Vagina (tissue), 2 donors: ENCODE data around the gene CHRD. TPM values are rescaled to one million over a fixed set of nuclear protein-coding genes. Genes with fewer than 3 reads are reported as not detected.
A peak's percentile ranks its signal among the peaks of the same experiment; 100 is the strongest.

Experiments used
- DNase-seq, 2 donors: peaks; one replicate each; pipeline ENCODE4 v3.0.0-alpha.2; 2017; ENCODE audit errors: extremely low spot score in 2 of 2
- H3K27ac ChIP-seq: fragments of 200-600 bp; sonication (generic); one replicate; pipeline ENCODE4 v1.5.1; 2019
- H3K27me3 ChIP-seq: fragments of 200-600 bp; sonication (generic); one replicate; pipeline ENCODE4 v1.5.1; 2019
- H3K36me3 ChIP-seq, 2 donors: fragments of 200-600 bp; sonication (generic); one replicate each; pipeline ENCODE4 v1.5.1; 2017 to 2019
- H3K4me1 ChIP-seq: fragments of 200-600 bp; sonication (generic); one replicate; pipeline ENCODE4 v1.5.1; 2019
- H3K4me3 ChIP-seq, 2 donors: fragments of 200-600 bp; sonication (generic); 1 replicate in 1 of 2; 2 replicates in 1 of 2; pipeline ENCODE4 v1.5.1; 2016 to 2019
- H3K9me3 ChIP-seq: fragments of 200-600 bp; sonication (generic); one replicate; pipeline ENCODE4 v1.5.1; 2019
- CTCF ChIP-seq, 3 experiments: fragments of 450-650 bp in 2 of 3; fragments of 200-600 bp in 1 of 3; sonication (generic) in 1 of 3; IDR thresholded peaks; one replicate each; pipeline ENCODE4 v1.5.1; 2017 to 2019; ENCODE audit warnings: antibody characterized with exemption in 3 of 3, mild to moderate bottlenecking in 2 of 3, moderate library complexity in 2 of 3
- POLR2A ChIP-seq, 2 donors: fragments of 450-650 bp; IDR thresholded peaks; one replicate each; pipeline ENCODE4 v1.6.1; 2017; ENCODE audit warnings: antibody characterized with exemption in 2 of 2, mild to moderate bottlenecking in 2 of 2, moderate library complexity in 2 of 2
- POLR2AphosphoS5 ChIP-seq, 2 donors: sonication (generic); formaldehyde crosslinking; IDR thresholded peaks; one replicate each; pipeline ENCODE4 v1.9.0; 2017; ENCODE audit warnings: antibody characterized with exemption in 2 of 2, mild to moderate bottlenecking in 2 of 2, low read depth in 1 of 2; ENCODE audit not compliant: insufficient read depth in 1 of 2
- intact Hi-C: fragments of 100-400 bp; cut with DNase I; formaldehyde crosslinking; loops from one replicate; pipeline ENCODE4 v1.15.1; 2023
- total RNA-seq: library from RNA; depleted of rRNA; stranded (reverse); fragments of >200 nt; gene quantifications from one replicate; pipeline ENCODE4 v1.2.3, GENCODE V29; 2016

Gene CHRD
- total RNA-seq, 1 donor from 2014 or later, result 32.7 TPM

- Histone ChIP-seq H3K4me1 (peaks cover 10% of the 10 kb centered on the region), H3K4me3 (no peak overlapping the region), H3K27me3 (no peaks in the 10 kb centered on the region), H3K9me3 (no peaks in the 10 kb centered on the region), H3K27ac (no peak overlapping the region), H3K36me3 (peaks cover 0 to 14% of the 10 kb centered on the region in 2 donors)
- TF ChIP-seq CTCF (IDR thresholded peaks at IDR 0.05) (peak; percentile 23 to 57 (median 54)), POLR2A (IDR thresholded peaks at IDR 0.05) (no peak)
- intact Hi-C loops, result no loop called here
- DNase-seq, result no peak
Observed at GRCh38 chr3:184354121-184354728, 25.6 kb upstream of the CHRD start.

GRCh38 chr3:184354754-184355153 lies 25.1 kb upstream of the CHRD start:
- intact Hi-C loops, result no loop called here
- H3K9me3 ChIP-seq, result no peaks in the 10 kb centered on the region
- DNase-seq, result no peak
- no peak overlapping the region for H3K4me3 ChIP-seq
- peaks cover 0 to 14% of the 10 kb centered on the region in 2 donors for H3K36me3 ChIP-seq
- H3K4me1 ChIP-seq, result peaks cover 10% of the 10 kb centered on the region
- no peaks in the 10 kb centered on the region for H3K27me3 ChIP-seq
- TF ChIP-seq POLR2AphosphoS5 (IDR thresholded peaks at IDR 0.05; ENCODE audit: insufficient read depth in 1 of 2, low read depth in 1 of 2) (no peak), POLR2A (IDR thresholded peaks at IDR 0.05) (no peak), CTCF (IDR thresholded peaks at IDR 0.05) (no peak)
- H3K27ac ChIP-seq, result no peak overlapping the region

GRCh38 chr3:184355261-184356040 lies 24.4 kb upstream of the CHRD start:
- Histone ChIP-seq H3K36me3 (peaks cover 0 to 14% of the 10 kb centered on the region in 2 donors), H3K4me1 (peaks cover 16% of the 10 kb centered on the region), H3K9me3 (no peaks in the 10 kb centered on the region), H3K27me3 (no peaks in the 10 kb centered on the region), H3K4me3 (no peak overlapping the region), H3K27ac (no peak overlapping the region)
- no peak for DNase-seq
- TF ChIP-seq POLR2AphosphoS5 (IDR thresholded peaks at IDR 0.05; ENCODE audit: insufficient read depth in 1 of 2, low read depth in 1 of 2) (no peak), POLR2A (IDR thresholded peaks at IDR 0.05) (no peak), CTCF (IDR thresholded peaks at IDR 0.05) (no peak)
- intact Hi-C loops, result no loop called here

GRCh38 chr3:184357248-184358123 lies 22.4 kb upstream of the CHRD start:
- Histone ChIP-seq H3K36me3 (peaks cover 0 to 14% of the 10 kb centered on the region in 2 donors), H3K4me1 (peaks cover 15% of the 10 kb centered on the region), H3K27me3 (no peaks in the 10 kb centered on the region), H3K4me3 (no peak overlapping the region), H3K27ac (no peak overlapping the region), H3K9me3 (no peaks in the 10 kb centered on the region)
- intact Hi-C loops, result no loop called here
- no peak for TF ChIP-seq POLR2AphosphoS5 (IDR thresholded peaks at IDR 0.05; ENCODE audit: insufficient read depth in 1 of 2, low read depth in 1 of 2)
- no peak for TF ChIP-seq CTCF (IDR thresholded peaks at IDR 0.05)
- TF ChIP-seq POLR2A (IDR thresholded peaks at IDR 0.05), result no peak
- no peak for DNase-seq
